GM21367 (cell line): ENCODE results near the gene FYTTD1.

Source experiments
- ATAC-seq: cut with Tn5 transposase; IDR thresholded peaks from one replicate; pipeline ENCODE4 v1.9.1; 2021; ENCODE audit not compliant: unreplicated experiment

Gene FYTTD1

GRCh38 chr3:197791892-197792647, 42.4 kb downstream of the FYTTD1 start:
- ATAC-seq = peak; percentile 11

- no peak for ATAC-seq
These were observed 43.6 kb downstream of the FYTTD1 start for GRCh38 chr3:197793247-197793646.

- no peak for ATAC-seq
These were observed 44.4 kb downstream of the FYTTD1 start for GRCh38 chr3:197794115-197794514.

GRCh38 chr3:197795200-197795599, 45.5 kb downstream of the FYTTD1 start:
- no peak for ATAC-seq

GRCh38 chr3:197796087-197796486, 46.4 kb downstream of the FYTTD1 start:
- no peak for ATAC-seq

GRCh38 chr3:197798863-197799262, 49.2 kb downstream of the FYTTD1 start:
- ATAC-seq = peak; percentile 40

- no peak for ATAC-seq
These were observed 50.7 kb downstream of the FYTTD1 start for GRCh38 chr3:197800379-197800778.

GRCh38 chr3:197801891-197802778, 52.5 kb downstream of the FYTTD1 start:
- no peak for ATAC-seq

GRCh38 chr3:197802779-197803459, 53.2 kb downstream of the FYTTD1 start:
- no peak for ATAC-seq

- ATAC-seq = no peak
These were observed 54.8 kb downstream of the FYTTD1 start for GRCh38 chr3:197804511-197804910.

- no peak for ATAC-seq
These were observed 58.4 kb downstream of the FYTTD1 start for GRCh38 chr3:197807969-197808587.

GRCh38 chr3:197809356-197810020, 59.8 kb downstream of the FYTTD1 start:
- ATAC-seq = no peak

- no peak for ATAC-seq
These were observed 61.2 kb downstream of the FYTTD1 start for GRCh38 chr3:197810901-197811300.

GRCh38 chr3:197811343-197811742, 61.7 kb downstream of the FYTTD1 start:
- ATAC-seq = no peak

- ATAC-seq = no peak
These were observed 64.7 kb downstream of the FYTTD1 start for GRCh38 chr3:197814372-197814771.

GRCh38 chr3:197820550-197821335, 71.1 kb downstream of the FYTTD1 start:
- ATAC-seq = no peak

GRCh38 chr3:197829397-197830045, 79.8 kb downstream of the FYTTD1 start:
- ATAC-seq = no peak

GRCh38 chr3:197830308-197830966, 80.8 kb downstream of the FYTTD1 start:
- ATAC-seq = no peak

GRCh38 chr3:197830967-197831313, 81.3 kb downstream of the FYTTD1 start:
- no peak for ATAC-seq
